MM.1S (cell line): ENCODE measurements around the gene TMEM30B.

ENCODE experiments used
- DNase-seq: peaks from one replicate; pipeline ENCODE4 v3.0.0-alpha.2; 2015
- H2AFZ ChIP-seq: fragments of 300-600 bp; sonication (generic); 2 replicates; pipeline ENCODE4 v1.6.0; 2016; ENCODE audit warnings: antibody characterized with exemption, low read length
- H3F3A ChIP-seq: fragments of 300-600 bp; sonication (generic); 2 replicates; pipeline ENCODE4 v1.6.1; 2016; ENCODE audit warnings: mild to moderate bottlenecking, antibody characterized with exemption, low read length, moderate library complexity, mixed read lengths; ENCODE audit not compliant: insufficient read depth
- H3K27ac ChIP-seq: fragments of 300-600 bp; sonication (generic); 2 replicates; pipeline ENCODE4 v1.5.1; 2016; ENCODE audit warnings: mild to moderate bottlenecking, low read length
- H3K27me3 ChIP-seq: fragments of 300-600 bp; sonication (generic); replicated peaks from 2 replicates; pipeline ENCODE4 v1.6.0; 2016; ENCODE audit warnings: low read length; ENCODE audit not compliant: insufficient read depth
- H3K36me3 ChIP-seq: fragments of 300-600 bp; sonication (generic); replicated peaks from 2 replicates; pipeline ENCODE4 v1.6.1; 2016; ENCODE audit warnings: mild to moderate bottlenecking, low read length, mixed read lengths; ENCODE audit not compliant: insufficient read depth
- H3K4me1 ChIP-seq: fragments of 300-600 bp; sonication (generic); 2 replicates; pipeline ENCODE4 v1.6.1; 2016; ENCODE audit warnings: low read length, mixed read lengths
- H3K4me2 ChIP-seq: fragments of 300-600 bp; sonication (generic); 2 replicates; pipeline ENCODE4 v1.6.0; 2016; ENCODE audit warnings: low read depth, low read length
- H3K4me3 ChIP-seq: fragments of 300-600 bp; sonication (generic); 2 replicates; pipeline ENCODE4 v1.5.1; 2016; ENCODE audit warnings: low read length, mixed read lengths
- H3K79me2 ChIP-seq: fragments of 300-600 bp; sonication (generic); 2 replicates; pipeline ENCODE4 v1.6.1; 2016; ENCODE audit warnings: mixed run types, low read length, mixed read lengths
- H3K9ac ChIP-seq: fragments of 300-600 bp; sonication (generic); 2 replicates; pipeline ENCODE4 v1.6.1; 2016; ENCODE audit warnings: low read length, mixed read lengths
- H3K9me2 ChIP-seq: fragments of 300-600 bp; sonication (generic); replicated peaks from 2 replicates; pipeline ENCODE4 v1.6.1; 2016; ENCODE audit warnings: mild to moderate bottlenecking, low read length, mixed read lengths; ENCODE audit not compliant: insufficient read depth
- H3K9me3 ChIP-seq: fragments of 300-600 bp; sonication (generic); replicated peaks from 2 replicates; pipeline ENCODE4 v1.6.1; 2016; ENCODE audit warnings: mild to moderate bottlenecking, low read length, mixed read lengths; ENCODE audit not compliant: insufficient read depth
- H4K20me1 ChIP-seq: fragments of 300-600 bp; sonication (generic); 2 replicates; pipeline ENCODE4 v1.6.1; 2016; ENCODE audit warnings: mild to moderate bottlenecking, low read length, moderate library complexity, mixed read lengths; ENCODE audit not compliant: insufficient read depth
- EZH2 ChIP-seq: fragments of 300-600 bp; sonication (generic); optimal IDR thresholded peaks from 2 replicates; pipeline ENCODE3; 2017; ENCODE audit warnings: low read depth, mild to moderate bottlenecking, antibody characterized with exemption, low read length, mixed read lengths
- EZH2phosphoT487 ChIP-seq: fragments of 300-600 bp; sonication (generic); IDR thresholded peaks from 2 replicates; pipeline ENCODE4 v1.6.1; 2018; ENCODE audit warnings: antibody characterized with exemption, low read length
- TF ChIP-seq, protein P1 (sequence below): fragments of 300-600 bp; sonication (generic); IDR thresholded peaks from 2 replicates; pipeline ENCODE4 v1.5.1; 2016; ENCODE audit warnings: antibody characterized with exemption, low read length, mixed read lengths

The TMEM30B gene

DNA sequence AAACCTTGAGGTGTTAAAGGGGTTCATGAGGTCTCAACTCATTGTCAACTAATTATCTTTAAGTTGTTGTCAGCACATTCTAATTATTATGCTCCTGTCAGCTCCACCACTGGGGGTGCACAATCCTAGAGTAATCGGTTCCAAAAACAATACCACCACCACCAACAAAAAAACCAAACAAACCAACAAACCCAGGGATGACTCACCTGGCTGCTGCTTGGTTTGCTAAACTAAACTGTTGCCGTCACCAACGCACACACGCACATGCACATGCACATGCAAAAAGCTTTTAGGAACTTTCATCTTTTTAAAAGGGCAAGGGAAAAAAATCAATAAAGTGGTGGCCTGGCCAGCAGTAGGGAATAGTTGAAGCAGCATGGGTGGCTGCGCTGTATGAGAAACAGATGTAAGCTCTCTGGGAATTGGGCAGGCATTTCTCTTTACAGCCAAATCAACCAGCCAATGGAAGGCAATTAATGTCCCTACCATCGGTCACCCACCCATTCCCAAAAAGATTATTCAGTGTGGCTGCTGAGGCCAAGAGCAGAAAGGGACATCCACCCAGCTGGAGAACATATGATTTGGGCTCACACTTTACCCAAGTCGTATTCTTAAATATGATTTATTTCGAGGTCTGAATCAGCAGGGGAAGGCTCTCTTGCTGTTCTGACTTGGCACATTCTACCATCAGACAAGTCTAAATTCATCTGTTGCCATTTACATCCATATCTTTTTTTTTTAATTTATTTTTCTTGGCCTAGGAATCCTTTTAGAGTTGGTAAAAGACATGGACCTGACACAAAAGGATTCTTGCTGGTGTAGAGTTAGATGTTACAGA, 20.0 kb downstream of the TMEM30B start:
- DNase-seq: no peak

GRCh38 chr14:61258985-61259384, 22.2 kb downstream of the TMEM30B start:
- Histone ChIP-seq H3K9me3 (no peaks in the 10 kb centered on the region), H3K36me3 (no peaks in the 10 kb centered on the region), H3K27ac (no peak overlapping the region), H3K9ac (no peak overlapping the region), H3K4me3 (no peak overlapping the region), H2AFZ (no peak overlapping the region), H3F3A (no peaks in the 10 kb centered on the region), H3K27me3 (no peaks in the 10 kb centered on the region), H3K4me2 (no peak overlapping the region), H4K20me1 (no peaks in the 10 kb centered on the region), H3K9me2 (no peaks in the 10 kb centered on the region), H3K79me2 (no peaks in the 10 kb centered on the region), H3K4me1 (no peaks in the 10 kb centered on the region)
- DNase-seq: no peak
- TF ChIP-seq EZH2phosphoT487 (no peak), EZH2 (no peak)
- TF ChIP-seq, protein P1, sequence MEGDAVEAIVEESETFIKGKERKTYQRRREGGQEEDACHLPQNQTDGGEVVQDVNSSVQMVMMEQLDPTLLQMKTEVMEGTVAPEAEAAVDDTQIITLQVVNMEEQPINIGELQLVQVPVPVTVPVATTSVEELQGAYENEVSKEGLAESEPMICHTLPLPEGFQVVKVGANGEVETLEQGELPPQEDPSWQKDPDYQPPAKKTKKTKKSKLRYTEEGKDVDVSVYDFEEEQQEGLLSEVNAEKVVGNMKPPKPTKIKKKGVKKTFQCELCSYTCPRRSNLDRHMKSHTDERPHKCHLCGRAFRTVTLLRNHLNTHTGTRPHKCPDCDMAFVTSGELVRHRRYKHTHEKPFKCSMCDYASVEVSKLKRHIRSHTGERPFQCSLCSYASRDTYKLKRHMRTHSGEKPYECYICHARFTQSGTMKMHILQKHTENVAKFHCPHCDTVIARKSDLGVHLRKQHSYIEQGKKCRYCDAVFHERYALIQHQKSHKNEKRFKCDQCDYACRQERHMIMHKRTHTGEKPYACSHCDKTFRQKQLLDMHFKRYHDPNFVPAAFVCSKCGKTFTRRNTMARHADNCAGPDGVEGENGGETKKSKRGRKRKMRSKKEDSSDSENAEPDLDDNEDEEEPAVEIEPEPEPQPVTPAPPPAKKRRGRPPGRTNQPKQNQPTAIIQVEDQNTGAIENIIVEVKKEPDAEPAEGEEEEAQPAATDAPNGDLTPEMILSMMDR: no peak

More for the DNA sequence above, 20.0 kb downstream of the TMEM30B start:
- no peaks in the 10 kb centered on the region for H3F3A ChIP-seq
- H3K27ac ChIP-seq: no peak overlapping the region
- H4K20me1 ChIP-seq: no peaks in the 10 kb centered on the region
- no peak overlapping the region for H3K4me2 ChIP-seq
- H3K79me2 ChIP-seq: no peaks in the 10 kb centered on the region
- no peaks in the 10 kb centered on the region for H3K4me1 ChIP-seq
- H3K36me3 ChIP-seq: no peaks in the 10 kb centered on the region
- TF ChIP-seq, protein P1: no peak
- TF ChIP-seq EZH2phosphoT487 (no peak), EZH2 (no peak)
- no peaks in the 10 kb centered on the region for H3K9me2 ChIP-seq
- no peaks in the 10 kb centered on the region for H3K9me3 ChIP-seq
- H3K27me3 ChIP-seq: no peaks in the 10 kb centered on the region
- no peak overlapping the region for H3K9ac ChIP-seq
- no peak overlapping the region for H2AFZ ChIP-seq
- H3K4me3 ChIP-seq: no peak overlapping the region

DNA sequence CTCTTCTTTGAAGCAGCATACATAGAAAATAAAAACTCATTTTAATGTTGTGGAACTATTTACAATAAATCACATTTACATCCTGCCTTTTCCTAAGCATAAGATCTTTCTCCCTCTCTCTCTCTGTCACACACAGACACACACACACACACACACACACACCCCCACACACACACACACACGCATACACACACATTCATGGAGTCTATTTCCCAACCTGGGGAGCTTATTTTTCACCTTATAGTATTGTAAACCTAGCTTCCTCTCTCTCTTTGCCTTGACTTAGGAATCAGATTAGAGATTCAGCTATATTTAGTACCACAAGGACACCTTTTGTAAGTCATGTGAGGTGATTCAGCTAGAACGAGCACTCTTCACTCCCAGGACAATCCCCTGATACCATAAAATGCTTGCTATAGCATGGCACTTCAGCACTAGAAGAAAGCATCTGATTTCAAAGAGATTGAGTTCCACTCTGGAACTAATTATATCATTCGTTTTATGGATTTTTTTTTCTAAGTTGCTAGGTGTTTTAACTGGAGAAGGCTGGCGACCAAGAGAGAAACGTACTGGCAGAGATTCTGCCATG, 23.6 kb downstream of the TMEM30B start:
- TF ChIP-seq, protein P1: no peak
- TF ChIP-seq EZH2phosphoT487: no peak
- TF ChIP-seq EZH2: no peak
- H3F3A ChIP-seq: no peaks in the 10 kb centered on the region

More for the DNA sequence above, 23.6 kb downstream of the TMEM30B start:
- Histone ChIP-seq H4K20me1 (no peaks in the 10 kb centered on the region), H3K4me1 (no peaks in the 10 kb centered on the region), H3K4me2 (no peak overlapping the region), H3K36me3 (no peaks in the 10 kb centered on the region), H3K79me2 (no peaks in the 10 kb centered on the region), H3K9me3 (no peaks in the 10 kb centered on the region), H3K4me3 (no peak overlapping the region), H3K9ac (no peak overlapping the region), H3K9me2 (no peaks in the 10 kb centered on the region), H2AFZ (no peak overlapping the region), H3K27ac (no peak overlapping the region), H3K27me3 (no peaks in the 10 kb centered on the region)
- DNase-seq: no peak
